GM18951 (cell line): ENCODE results near the gene DIPK1C.

Experiments
- POLR2A ChIP-seq: IDR thresholded peaks from 4 replicates; pipeline ENCODE4 v1.6.1; 2011; ENCODE audit warnings: mild to moderate bottlenecking; ENCODE audit not compliant: insufficient read length, insufficient read depth; ENCODE audit errors: extremely low read depth
- in situ Hi-C: fragments of 300-500 bp; cut with MboI; formaldehyde crosslinking; loops from one replicate; pipeline ENCODE4 v1.12.0; 2022; ENCODE audit warnings: low sequenced_read_pairs, mixed read lengths, inconsistent platforms; ENCODE audit not compliant: unreplicated experiment

The DIPK1C gene

DNA sequence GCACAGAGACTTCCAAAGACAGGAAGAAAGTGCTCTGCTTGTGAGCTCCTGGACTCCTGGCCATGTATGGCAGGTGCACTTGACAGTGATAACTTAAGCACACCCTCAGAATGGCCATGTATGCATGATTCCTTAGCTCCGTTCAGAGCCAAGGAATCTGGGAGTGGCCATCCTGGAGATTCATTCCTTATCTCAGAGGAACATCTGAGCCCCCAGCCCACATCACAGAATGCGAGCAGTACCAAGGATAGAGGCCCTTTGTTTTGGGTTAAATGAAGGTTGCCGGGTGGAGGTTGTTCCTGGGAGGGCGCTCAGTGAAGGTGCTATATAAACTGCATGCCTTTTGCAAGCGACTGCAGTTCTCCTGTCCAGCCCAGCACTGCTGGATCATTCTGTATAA is 26.9 kb downstream of the DIPK1C start:
- TF ChIP-seq POLR2A = no peak
- in situ Hi-C loops = no loop called here

DNA sequence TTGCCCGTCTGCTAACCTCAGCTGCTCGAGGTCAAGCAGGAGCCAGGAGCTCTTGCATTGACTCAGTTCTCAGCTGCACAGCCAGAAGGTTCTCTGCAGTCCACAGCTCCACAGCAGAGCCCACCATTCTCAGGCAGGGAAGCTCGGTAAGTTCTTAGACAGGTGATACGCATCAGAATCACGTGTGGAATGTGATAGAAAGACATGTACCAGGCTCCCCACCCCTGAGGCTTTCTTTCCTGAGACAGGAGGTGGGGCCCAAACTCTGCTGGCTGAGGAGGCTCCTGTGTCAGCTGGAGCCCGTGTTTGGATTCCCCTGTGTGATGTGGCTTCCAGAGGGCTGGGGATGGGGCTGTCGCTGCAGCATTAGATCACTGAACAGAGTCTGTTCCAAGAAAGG is 28.0 kb downstream of the DIPK1C start:
- in situ Hi-C loops = no loop called here
- no peak for TF ChIP-seq POLR2A

DNA sequence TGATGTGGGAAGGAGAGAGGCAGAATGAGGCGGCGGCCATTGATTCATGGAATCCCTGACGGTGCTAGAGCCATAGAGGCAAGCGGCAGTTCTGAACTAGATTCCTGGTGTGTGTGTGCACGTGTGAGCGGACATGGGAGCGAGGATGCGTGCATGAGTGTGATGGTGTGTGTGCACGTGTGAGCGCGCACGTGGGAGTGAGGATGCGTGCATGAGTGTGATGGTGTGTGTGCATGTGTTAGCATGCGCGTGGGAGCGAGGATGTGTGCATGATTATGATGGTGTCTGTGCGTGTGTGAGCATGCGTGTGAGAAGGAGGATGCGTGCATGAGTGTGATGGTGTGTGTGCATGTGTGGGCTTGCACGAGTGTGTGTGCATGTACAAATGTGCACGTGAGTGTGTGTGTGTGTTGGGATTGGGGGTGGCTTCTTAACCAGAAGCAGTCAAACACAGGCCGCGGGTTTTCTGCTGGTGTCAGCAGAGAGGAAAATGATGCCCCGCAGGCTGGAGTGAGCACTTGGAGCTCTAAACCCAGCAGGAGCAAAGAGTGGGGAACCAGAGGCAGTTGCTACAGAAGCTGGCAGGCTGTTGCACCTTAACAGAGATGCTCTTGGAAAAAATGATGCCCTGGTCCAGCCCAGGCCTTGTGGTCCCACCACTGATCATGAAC is 29.5 kb downstream of the DIPK1C start:
- no peak for TF ChIP-seq POLR2A
- in situ Hi-C loops = no loop called here

DNA sequence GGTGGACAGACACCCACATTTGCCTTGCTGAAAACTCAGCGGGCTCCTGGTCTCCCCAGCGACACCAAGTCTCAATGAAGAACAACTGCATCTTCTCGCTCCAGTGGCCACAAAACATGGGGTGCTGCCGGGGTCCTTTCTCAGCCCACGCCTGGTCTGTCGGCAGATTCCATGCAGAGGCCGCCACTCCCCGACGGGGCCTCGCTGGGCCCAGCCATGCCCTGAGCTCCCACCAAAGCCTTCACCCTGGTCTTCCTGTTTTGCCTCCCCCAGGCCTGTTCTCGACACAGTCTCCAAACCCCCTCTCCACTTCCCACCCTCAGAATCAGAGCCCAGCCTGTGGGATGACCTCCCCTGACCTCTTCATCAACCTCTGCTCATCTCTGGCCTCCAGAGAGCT is 31.2 kb downstream of the DIPK1C start:
- in situ Hi-C loops = no loop called here
- TF ChIP-seq POLR2A = no peak

DNA sequence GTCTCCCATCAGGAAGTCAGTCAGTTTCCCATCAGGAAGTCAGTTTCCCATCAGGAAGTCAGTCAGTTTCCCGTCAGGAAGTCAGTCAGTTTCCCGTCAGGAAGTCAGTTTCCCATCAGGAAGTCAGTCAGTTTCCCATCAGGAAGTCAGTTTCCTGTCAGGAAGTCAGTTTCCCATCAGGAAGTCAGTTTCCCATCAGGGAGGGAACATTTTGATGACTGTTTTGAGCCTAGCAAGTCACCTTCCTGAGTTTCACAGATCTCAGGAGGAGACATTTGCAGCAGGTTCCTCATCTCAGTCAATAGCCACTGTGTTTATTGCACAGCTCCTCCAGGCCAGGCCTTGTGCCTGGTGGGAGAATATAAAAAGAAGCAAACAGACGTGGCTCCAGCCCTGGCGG is 31.9 kb downstream of the DIPK1C start:
- no peak for TF ChIP-seq POLR2A
- in situ Hi-C loops = no loop called here

DNA sequence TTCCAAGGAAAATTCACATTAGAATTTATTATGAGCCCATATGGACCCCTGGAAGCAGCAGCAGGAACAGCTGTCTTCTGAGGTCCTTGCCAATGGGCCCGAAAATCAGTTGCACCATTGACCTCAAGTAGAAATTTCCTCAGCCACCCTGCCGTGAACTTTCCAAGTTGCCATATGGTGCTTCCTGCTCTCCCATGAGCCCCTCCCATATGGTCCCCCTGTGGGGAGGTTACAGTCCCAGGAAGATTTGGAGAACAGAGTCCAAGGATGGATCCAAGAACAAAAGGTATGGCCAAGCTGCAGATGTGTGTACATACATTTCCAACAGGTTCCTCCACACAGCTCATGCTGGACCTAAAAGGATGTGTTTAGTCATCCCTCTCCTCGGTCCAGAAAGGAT is 34.6 kb downstream of the DIPK1C start:
- no peak for TF ChIP-seq POLR2A
- in situ Hi-C loops = no loop called here

DNA sequence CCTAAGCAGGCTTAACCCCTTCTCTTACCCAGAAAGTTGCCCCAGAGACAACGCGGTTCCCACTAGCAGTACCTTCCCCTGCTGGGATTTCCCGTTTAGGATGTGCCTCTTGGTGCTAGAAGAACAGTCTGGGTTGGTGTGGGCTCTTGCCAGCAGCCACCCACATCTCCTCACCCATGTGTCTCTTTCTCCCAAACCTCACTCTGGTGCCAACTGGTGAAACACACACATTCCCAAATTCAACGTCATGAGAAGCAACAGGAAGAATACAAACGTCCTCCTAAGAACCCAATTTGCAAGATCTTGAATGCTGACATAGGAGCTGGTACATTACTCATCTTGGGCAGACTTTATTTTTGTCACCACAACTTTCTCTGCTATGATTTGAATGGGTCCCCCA is 36.2 kb downstream of the DIPK1C start:
- TF ChIP-seq POLR2A = no peak
- in situ Hi-C loops = no loop called here

DNA sequence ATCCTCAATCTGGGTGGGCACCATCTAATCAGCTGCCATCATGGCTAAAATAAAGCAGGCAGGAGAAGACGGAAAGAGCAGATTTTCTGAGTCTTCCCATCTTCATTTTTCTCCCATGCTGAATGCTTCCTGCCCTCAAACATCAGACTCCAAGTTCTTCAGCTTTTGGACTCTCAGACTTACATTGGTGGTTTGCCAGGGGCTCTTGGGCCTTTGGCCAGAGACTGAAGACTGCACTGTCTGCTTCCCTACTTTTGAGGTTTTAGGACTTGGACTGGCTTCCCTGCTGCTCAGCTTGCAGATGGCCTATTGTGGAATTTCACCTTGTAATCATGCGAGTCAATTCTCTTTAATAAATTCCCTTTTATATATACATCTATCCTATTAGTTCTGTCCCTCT is 36.6 kb downstream of the DIPK1C start:
- TF ChIP-seq POLR2A = no peak
- in situ Hi-C loops = no loop called here

DNA sequence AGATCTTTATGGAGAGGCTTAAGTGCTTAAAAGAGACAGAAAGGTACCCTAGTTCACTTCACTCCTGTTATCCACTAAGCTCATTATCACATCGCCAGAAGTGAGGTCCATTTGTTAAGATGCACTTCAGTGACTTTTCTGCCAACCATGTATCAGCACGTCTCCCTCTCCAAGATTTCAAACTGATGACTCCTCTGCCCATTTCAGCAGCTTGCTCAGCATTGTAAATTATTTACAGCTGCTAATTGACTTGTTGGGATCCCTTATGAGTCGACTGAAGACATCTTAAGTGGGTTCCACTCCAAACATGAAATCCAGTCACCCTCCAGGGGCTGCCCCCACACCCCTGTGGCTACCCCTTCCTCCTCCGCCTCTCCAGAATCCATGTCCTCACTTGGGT is 37.3 kb downstream of the DIPK1C start:
- in situ Hi-C loops = no loop called here
- no peak for TF ChIP-seq POLR2A

DNA sequence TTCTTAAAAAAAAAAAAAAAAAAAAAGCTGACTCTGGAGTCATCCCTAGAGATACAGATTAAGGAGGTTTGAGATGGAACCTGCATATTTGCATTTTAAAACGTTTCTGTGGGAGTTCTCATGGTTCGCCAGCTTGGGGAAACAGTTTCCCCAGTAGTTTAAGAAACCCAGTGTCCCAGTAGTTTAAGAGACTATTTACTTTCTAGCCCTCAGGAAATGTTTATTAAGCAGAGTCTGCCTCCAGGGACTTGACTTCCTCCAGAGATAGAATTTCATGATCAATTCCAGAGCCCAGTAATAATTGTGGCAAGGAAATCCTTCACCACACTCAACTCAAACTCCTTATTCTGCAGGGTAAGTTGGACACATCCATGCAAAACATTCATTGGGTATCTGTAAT is 39.1 kb downstream of the DIPK1C start:
- TF ChIP-seq POLR2A = no peak
- in situ Hi-C loops = no loop called here

DNA sequence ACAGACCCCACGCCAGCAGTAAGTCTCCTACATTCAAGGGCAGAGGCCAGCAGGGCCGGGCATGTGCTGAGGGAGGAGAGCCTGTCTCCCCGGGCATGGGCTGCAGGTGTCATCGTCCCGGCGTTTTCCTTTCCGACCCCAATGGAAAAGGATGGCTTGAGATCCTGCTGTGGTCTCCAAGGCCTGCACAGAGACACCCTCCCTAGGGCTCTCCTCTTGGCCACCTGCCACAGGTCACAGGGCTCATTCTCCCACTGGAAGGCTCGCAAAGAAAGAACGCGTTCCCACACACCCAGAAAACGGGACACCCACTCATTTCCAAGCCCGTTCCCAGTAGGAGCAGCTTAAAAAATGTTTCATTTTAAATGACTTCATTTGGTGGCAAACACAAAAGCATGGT is 41.0 kb downstream of the DIPK1C start:
- in situ Hi-C loops = no loop called here
- TF ChIP-seq POLR2A = no peak

DNA sequence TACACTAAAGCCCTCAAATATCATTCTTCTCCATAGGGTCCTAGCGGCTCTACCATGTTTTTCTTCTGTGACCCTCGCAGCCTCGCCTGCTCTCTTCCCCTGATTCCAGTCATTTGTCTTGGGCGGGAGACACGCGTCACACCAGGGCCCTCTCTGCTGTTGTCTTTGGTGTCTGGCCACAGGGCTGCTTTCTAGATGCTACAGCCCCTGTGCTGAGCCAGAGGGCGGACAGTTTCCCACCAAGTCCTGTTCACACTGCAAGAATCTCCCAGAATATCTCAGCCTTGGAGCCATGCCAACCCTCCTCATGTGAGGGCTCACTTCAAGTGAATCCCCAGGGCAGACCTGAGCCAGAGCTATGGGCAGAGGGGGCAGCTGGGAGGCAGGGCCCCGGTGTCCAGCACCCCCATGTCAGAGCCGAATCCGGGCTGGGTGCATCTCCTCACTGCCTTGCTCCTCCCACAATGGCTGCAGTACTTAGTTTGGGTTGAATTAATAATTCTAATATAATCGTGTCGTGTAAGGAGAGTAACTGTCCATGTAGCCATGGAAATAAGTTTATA is 42.1 kb downstream of the DIPK1C start:
- in situ Hi-C loops = no loop called here
- no peak for TF ChIP-seq POLR2A

DNA sequence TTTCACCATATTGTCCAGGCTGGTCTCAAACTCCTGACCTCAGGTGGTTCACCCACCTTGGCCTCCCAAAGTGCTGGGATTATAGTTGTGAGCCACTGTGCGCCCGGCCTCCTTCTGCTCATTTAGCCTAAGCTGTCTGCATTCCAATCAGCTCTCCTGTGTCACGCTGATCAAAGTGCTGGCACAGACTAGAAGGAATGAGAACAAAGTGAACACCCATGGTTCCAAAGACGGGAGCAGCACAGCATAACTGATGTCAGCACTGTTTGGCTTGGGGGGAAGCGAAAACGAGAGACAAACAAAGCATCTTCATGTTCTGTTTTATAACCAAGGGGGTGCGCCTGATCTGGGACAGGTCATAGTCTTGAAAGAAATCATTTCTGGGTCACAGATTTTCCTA is 43.3 kb downstream of the DIPK1C start:
- in situ Hi-C loops = no loop called here

DNA sequence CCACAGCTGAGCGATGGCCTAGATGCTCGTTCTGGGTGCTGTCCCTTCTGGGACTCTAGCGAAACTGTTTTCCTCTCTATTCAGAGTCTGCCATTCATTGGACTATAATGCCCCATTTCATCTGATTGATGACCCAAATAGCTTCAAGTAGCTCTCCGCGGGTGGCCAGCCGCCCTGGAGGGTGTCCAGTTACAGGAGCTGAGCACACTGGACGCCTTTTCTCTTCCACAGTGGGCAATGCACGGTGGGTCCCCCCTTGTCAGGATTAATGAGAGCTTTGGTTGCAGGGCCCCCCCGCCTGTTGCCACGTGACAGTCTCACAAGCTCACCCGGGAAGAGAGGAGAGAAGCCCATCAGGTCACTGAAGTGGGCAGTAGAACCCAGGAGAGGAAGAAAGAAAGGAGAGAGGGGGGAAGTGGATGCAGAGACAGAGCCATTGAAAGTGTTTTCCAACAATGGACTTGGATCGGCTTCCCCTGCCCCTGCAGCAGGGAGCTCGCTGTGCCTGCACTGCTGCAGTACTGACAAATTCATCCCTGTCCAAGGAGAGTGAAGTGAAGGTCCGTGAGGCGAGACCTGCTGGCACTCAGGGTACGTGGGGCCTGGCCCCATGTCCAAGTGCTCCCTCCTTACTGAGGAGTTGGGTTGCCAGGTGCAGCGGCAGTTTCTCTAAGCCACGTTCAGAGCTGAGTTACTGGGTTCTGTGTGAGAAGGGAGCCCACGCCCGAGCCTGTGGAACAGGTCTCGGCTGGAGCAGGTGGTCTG is 44.8 kb downstream of the DIPK1C start:
- no peak for TF ChIP-seq POLR2A
- in situ Hi-C loops = no loop called here

More for the DNA sequence above, 43.3 kb downstream of the DIPK1C start:
- no peak for TF ChIP-seq POLR2A
